Stimulated activated CD8-positive, alpha-beta memory T cell treated with anti-CD3 and anti-CD28 coated beads, Interleukin-4, amount 100 ng/mL, for 48 hours (primary cell): Measurements from ENCODE around the gene DYNLT2B.
"Not testable (repeated sequence)": the region's sequence is repeated elsewhere in the genome, so short reads cannot be mapped to it uniquely, and the experiment has no call there.

Experiments
- DNase-seq: peaks from one replicate; pipeline ENCODE4 v3.0.0-alpha.2; 2020

Gene DYNLT2B

GRCh38 chr3:196317687-196318467 lies at the start of gene DYNLT2B:
DYNLT2B (minus strand) TSS chr3:196318240; CDS start chr3:196318152, 88 bp downstream.
- DNase-seq = peak; percentile 89

- no peak for DNase-seq
These were observed 47.7 kb upstream of the DYNLT2B start for GRCh38 chr3:196365736-196366135.

GRCh38 chr3:196360586-196360985 lies 42.5 kb upstream of the DYNLT2B start:
- DNase-seq = no peak

GRCh38 chr3:196358540-196358939 lies 40.5 kb upstream of the DYNLT2B start:
- not testable (repeated sequence) for DNase-seq

- DNase-seq = no peak
These were observed 39.9 kb upstream of the DYNLT2B start for GRCh38 chr3:196357905-196358304.

- no peak for DNase-seq
These were observed 38.5 kb upstream of the DYNLT2B start for GRCh38 chr3:196356556-196356955.

GRCh38 chr3:196355668-196356067 lies 37.6 kb upstream of the DYNLT2B start:
- DNase-seq = no peak

- DNase-seq = no peak
These were observed 36.1 kb upstream of the DYNLT2B start for GRCh38 chr3:196354132-196354531.

GRCh38 chr3:196351541-196351940 lies 33.5 kb upstream of the DYNLT2B start:
- DNase-seq = no peak

- no peak for DNase-seq
These were observed 32.0 kb upstream of the DYNLT2B start for GRCh38 chr3:196350067-196350466.

- DNase-seq = no peak
These were observed 30.7 kb upstream of the DYNLT2B start for GRCh38 chr3:196348698-196349097.

GRCh38 chr3:196344663-196345062 lies 26.6 kb upstream of the DYNLT2B start:
- no peak for DNase-seq

- DNase-seq = not testable (repeated sequence)
These were observed 25.9 kb upstream of the DYNLT2B start for GRCh38 chr3:196343917-196344316.

GRCh38 chr3:196341137-196341536 lies 23.1 kb upstream of the DYNLT2B start:
- DNase-seq = no peak

- no peak for DNase-seq
These were observed 22.4 kb upstream of the DYNLT2B start for GRCh38 chr3:196340466-196340865.

- no peak for DNase-seq
These were observed 21.6 kb upstream of the DYNLT2B start for GRCh38 chr3:196339493-196340254.

GRCh38 chr3:196339044-196339443 lies 21.0 kb upstream of the DYNLT2B start:
- DNase-seq = no peak

- no peak for DNase-seq
These were observed 18.5 kb upstream of the DYNLT2B start for GRCh38 chr3:196336319-196337145.

GRCh38 chr3:196335503-196335948 lies 17.5 kb upstream of the DYNLT2B start:
- DNase-seq = no peak

GRCh38 chr3:196334982-196335381 lies 16.9 kb upstream of the DYNLT2B start:
- no peak for DNase-seq

GRCh38 chr3:196332168-196332567 lies 14.1 kb upstream of the DYNLT2B start:
- no peak for DNase-seq

- no peak for DNase-seq
These were observed 9.4 kb upstream of the DYNLT2B start for GRCh38 chr3:196327405-196327804.

GRCh38 chr3:196326936-196327335 lies 8.9 kb upstream of the DYNLT2B start:
- DNase-seq = no peak
